Thoracic aorta (tissue), 2 donors: ENCODE data around the gene SS18L1. TPM values are rescaled to one million over a fixed set of nuclear protein-coding genes. Genes with fewer than 3 reads are reported as not detected.

Experiments
- ATAC-seq: fragments of 150-250 bp; one replicate; pipeline ENCODE4 v1.8.0; 2017; ENCODE audit warnings: low read depth; ENCODE audit not compliant: insufficient number of reproducible peaks, low FRiP score
- DNase-seq: peaks from one replicate; pipeline ENCODE4 v3.0.0-alpha.2; 2020; ENCODE audit warnings: low spot score
- H3K27ac ChIP-seq, 2 donors: fragments of 200-600 bp; sonication (generic); 1 replicate in 1 of 2; 2 replicates in 1 of 2; pipeline ENCODE4 v1.5.1; 2016; ENCODE audit warnings: mild to moderate bottlenecking in 2 of 2, moderate library complexity in 2 of 2
- H3K27me3 ChIP-seq: fragments of 200-600 bp; sonication (generic); replicated peaks from 2 replicates; pipeline ENCODE4 v1.6.0; 2016; ENCODE audit warnings: mild to moderate bottlenecking; ENCODE audit not compliant: insufficient read depth
- H3K36me3 ChIP-seq: fragments of 200-600 bp; sonication (generic); one replicate; pipeline ENCODE4 v1.5.1; 2016
- H3K4me1 ChIP-seq, 2 donors: fragments of 200-600 bp; sonication (generic); 1 replicate in 1 of 2; 2 replicates in 1 of 2; pipeline versions ENCODE4 v1.5.1 to v1.6.0; 2016; ENCODE audit warnings: low read depth in 2 of 2, mild to moderate bottlenecking in 1 of 2; ENCODE audit not compliant: control insufficient read depth in 1 of 2
- H3K4me3 ChIP-seq: fragments of 200-600 bp; sonication (generic); 2 replicates; pipeline ENCODE4 v1.5.1; 2016; ENCODE audit warnings: mild to moderate bottlenecking
- H3K9me3 ChIP-seq: fragments of 200-600 bp; sonication (generic); 2 replicates; pipeline ENCODE4 v1.5.1; 2016
- CTCF ChIP-seq: fragments of 200-600 bp; sonication (generic); IDR thresholded peaks from one replicate; pipeline ENCODE4 v1.5.1; 2019; ENCODE audit warnings: antibody characterized with exemption
- total RNA-seq, 2 donors: library from RNA; depleted of rRNA; stranded (reverse); fragments of >200 nt; gene quantifications; one replicate each; pipeline versions ENCODE4 v1.1.0 to v1.2.3, GENCODE V29; 2016

The SS18L1 gene
- total RNA-seq, 2 donors from 2014 or later, result 10.7 to 21.7 TPM

GRCh38 chr20:62202083-62202395 is 58.5 kb downstream of the SS18L1 start:
- TF ChIP-seq CTCF, result no peak
- no peak overlapping the region for H3K27ac ChIP-seq
- no peak overlapping the region for H3K4me3 ChIP-seq
- peaks cover 33% of the 10 kb centered on the region for H3K36me3 ChIP-seq
- no peaks in the 10 kb centered on the region for H3K27me3 ChIP-seq
- peaks cover 0 to 4% of the 10 kb centered on the region in 2 donors for H3K4me1 ChIP-seq
- H3K9me3 ChIP-seq, result no peaks in the 10 kb centered on the region
- ATAC-seq, result no peak
- no peak for DNase-seq

- no peak for ATAC-seq
- TF ChIP-seq CTCF, result no peak
Measured at GRCh38 chr20:62202676-62203377, 59.3 kb downstream of the SS18L1 start.

GRCh38 chr20:62203378-62204030 is 59.9 kb downstream of the SS18L1 start:
- peaks cover 0 to 4% of the 10 kb centered on the region in 2 donors for H3K4me1 ChIP-seq
- H3K4me3 ChIP-seq, result no peak overlapping the region
- no peak for TF ChIP-seq CTCF
- no peaks in the 10 kb centered on the region for H3K27me3 ChIP-seq
- H3K9me3 ChIP-seq, result no peaks in the 10 kb centered on the region
- no peak overlapping the region for H3K27ac ChIP-seq
- ATAC-seq, result no peak
- no peak for DNase-seq
- peaks cover 25% of the 10 kb centered on the region for H3K36me3 ChIP-seq

More at GRCh38 chr20:62202676-62203377, 59.3 kb downstream of the SS18L1 start:
- DNase-seq, result no peak
- no peak overlapping the region for H3K4me3 ChIP-seq
- H3K9me3 ChIP-seq, result no peaks in the 10 kb centered on the region
- H3K27ac ChIP-seq, result no peak overlapping the region
- H3K36me3 ChIP-seq, result peaks cover 30% of the 10 kb centered on the region
- H3K4me1 ChIP-seq, result peaks cover 0 to 4% of the 10 kb centered on the region in 2 donors
- H3K27me3 ChIP-seq, result no peaks in the 10 kb centered on the region

DNA sequence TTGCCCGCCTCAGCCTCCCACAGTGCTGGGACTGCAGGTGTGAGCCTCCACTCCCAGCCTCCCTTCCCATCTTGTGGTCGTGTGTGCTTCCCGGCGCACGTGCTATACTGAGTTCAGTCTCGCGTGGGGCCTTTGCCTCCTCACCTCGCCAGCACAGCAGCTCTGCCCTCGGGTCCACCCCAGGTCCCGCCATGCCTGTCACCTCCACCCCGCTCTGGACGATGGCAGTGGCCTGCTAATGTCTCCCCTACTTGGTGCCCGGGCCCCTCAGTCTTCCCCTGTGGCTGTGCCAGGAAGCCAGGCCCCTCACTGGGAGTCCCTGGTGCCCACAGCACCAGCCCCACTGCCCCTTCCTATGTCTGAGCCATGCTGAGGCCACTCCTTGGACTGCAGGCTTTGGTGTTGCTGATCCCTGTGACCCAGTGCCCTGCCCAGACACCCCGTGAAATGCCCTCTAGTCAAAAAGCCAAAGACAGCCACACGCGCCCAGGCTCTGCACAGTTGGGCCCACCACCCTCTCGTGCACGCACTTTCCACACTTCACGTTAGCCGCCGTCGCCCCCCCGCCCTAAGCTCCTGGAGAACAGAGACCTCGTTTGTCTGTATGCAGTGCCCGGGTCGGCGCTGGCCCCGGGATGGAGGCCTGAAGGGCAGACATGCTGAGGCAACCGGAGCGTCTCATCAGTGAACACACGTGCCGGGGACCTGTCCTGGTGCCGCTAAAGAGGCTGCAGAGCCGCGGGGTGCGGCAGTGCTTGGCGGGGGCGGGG is 62.2 kb downstream of the SS18L1 start:
- H3K4me1 ChIP-seq, result peaks cover 0 to 4% of the 10 kb centered on the region in 2 donors
- DNase-seq (no peak), ATAC-seq (no peak)
- H3K27ac ChIP-seq, result no peak overlapping the region
- no peak overlapping the region for H3K4me3 ChIP-seq
- no peaks in the 10 kb centered on the region for H3K9me3 ChIP-seq
- TF ChIP-seq CTCF, result no peak
- peaks cover 12% of the 10 kb centered on the region for H3K36me3 ChIP-seq
- peaks cover under 1% of the 10 kb centered on the region for H3K27me3 ChIP-seq

DNA sequence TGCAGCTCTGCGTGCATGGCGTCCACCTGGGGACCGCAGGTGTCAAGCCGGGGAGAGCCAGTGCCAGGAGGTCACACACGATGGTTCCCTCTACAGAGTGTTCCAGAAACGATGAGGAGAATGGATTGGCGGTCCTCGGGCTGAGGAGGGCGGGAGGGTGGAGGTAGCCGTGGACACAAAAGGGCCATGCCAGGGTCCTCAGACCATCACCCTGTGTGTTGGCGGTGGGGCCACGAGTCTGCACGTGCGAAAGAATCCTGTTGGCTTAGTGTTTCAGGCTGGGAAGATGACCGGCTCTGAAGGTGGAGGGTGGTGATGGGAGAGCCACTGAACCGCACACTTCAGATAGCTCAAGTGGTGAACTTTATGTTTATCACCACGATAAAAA is 62.8 kb downstream of the SS18L1 start:
- ATAC-seq (no peak), DNase-seq (no peak)
- Histone ChIP-seq H3K4me3 (no peak overlapping the region), H3K36me3 (peaks cover 6% of the 10 kb centered on the region), H3K27me3 (peaks cover 4% of the 10 kb centered on the region), H3K4me1 (peaks cover 0 to 4% of the 10 kb centered on the region in 2 donors), H3K9me3 (no peaks in the 10 kb centered on the region), H3K27ac (no peak overlapping the region)
- TF ChIP-seq CTCF, result no peak
